Fibroblast of skin of right biceps (primary cell): ENCODE data around the gene NEK8.
"Not testable (repeated sequence)": the region's sequence is repeated elsewhere in the genome, so short reads cannot be mapped to it uniquely, and the experiment has no call there.

Experiments
- DNase-seq: peaks from one replicate; pipeline ENCODE4 v3.0.0-alpha.2; 2013

Gene NEK8

GRCh38 chr17:28725660-28726225 lies 2.8 kb upstream of the NEK8 start:
- DNase-seq = peak; percentile 55

- DNase-seq = peak; percentile 71
Observed at GRCh38 chr17:28726226-28726626, 2.4 kb upstream of the NEK8 start, which contains the start of gene TLCD1. TLCD1 (minus strand) TSS chr17:28726233; CDS start chr17:28726097, 136 bp downstream.

- DNase-seq = peak; percentile 94
Observed at GRCh38 chr17:28726627-28727491, 1.7 kb upstream of the NEK8 start.

- no peak for DNase-seq
Observed at GRCh38 chr17:28729950-28730330, 1.4 kb downstream of the NEK8 start.

GRCh38 chr17:28733346-28733745 lies 4.8 kb downstream of the NEK8 start:
- DNase-seq = no peak

- no peak for DNase-seq
Observed at GRCh38 chr17:28734712-28735241, 6.2 kb downstream of the NEK8 start.

- DNase-seq = no peak
Observed at GRCh38 chr17:28735242-28735722, 6.7 kb downstream of the NEK8 start.

GRCh38 chr17:28735913-28736769 lies 7.6 kb downstream of the NEK8 start:
- not testable (repeated sequence) for DNase-seq

GRCh38 chr17:28737316-28737715 lies 8.7 kb downstream of the NEK8 start:
- no peak for DNase-seq

- no peak for DNase-seq
Observed at GRCh38 chr17:28737770-28738679, 9.4 kb downstream of the NEK8 start.

GRCh38 chr17:28738680-28739384 lies 10.2 kb downstream of the NEK8 start:
- no peak for DNase-seq

- no peak for DNase-seq
Observed at GRCh38 chr17:28740406-28741357, 12.1 kb downstream of the NEK8 start.

GRCh38 chr17:28741358-28742349 lies 13.1 kb downstream of the NEK8 start:
- DNase-seq = no peak

GRCh38 chr17:28743243-28744103 lies 14.9 kb downstream of the NEK8 start, which contains the start of gene TRAF4:
TRAF4 (plus strand) TSS chr17:28744011; CDS start chr17:28744113, 102 bp downstream.
- DNase-seq = peak; percentile 84

- DNase-seq = peak; percentile 73
Observed at GRCh38 chr17:28744104-28744971, 15.8 kb downstream of the NEK8 start.
